Hepatocyte (in vitro differentiated cells): ENCODE results near the gene NANOS2. TPM values are rescaled to one million over a fixed set of nuclear protein-coding genes. Genes with fewer than 3 reads are reported as not detected.

Experiments used
- DNase-seq: peaks from one replicate; pipeline ENCODE4 v3.0.0-alpha.2; 2016; ENCODE audit warnings: low spot score
- H2AFZ ChIP-seq: fragments of 200-600 bp; sonication (generic); 2 replicates; pipeline ENCODE4 v1.6.0; 2016; ENCODE audit warnings: antibody characterized with exemption, mild to moderate bottlenecking
- H3K27ac ChIP-seq: fragments of 200-600 bp; sonication (generic); 2 replicates; pipeline ENCODE4 v1.5.1; 2016; ENCODE audit warnings: mild to moderate bottlenecking
- H3K27me3 ChIP-seq: fragments of 200-600 bp; sonication (generic); 2 replicates; pipeline ENCODE4 v1.6.1; 2016
- H3K36me3 ChIP-seq: fragments of 200-600 bp; sonication (generic); replicated peaks from 2 replicates; pipeline ENCODE4 v1.5.1; 2016; ENCODE audit warnings: low read depth; ENCODE audit not compliant: insufficient read depth
- H3K4me1 ChIP-seq: fragments of 200-600 bp; sonication (generic); 2 replicates; pipeline ENCODE4 v1.5.1; 2016; ENCODE audit warnings: mild to moderate bottlenecking, moderate library complexity; ENCODE audit not compliant: insufficient read depth
- H3K4me2 ChIP-seq: fragments of 200-600 bp; sonication (generic); 2 replicates; pipeline ENCODE4 v1.6.0; 2016
- H3K4me3 ChIP-seq: fragments of 200-600 bp; sonication (generic); 2 replicates; pipeline ENCODE4 v1.5.1; 2016; ENCODE audit warnings: mild to moderate bottlenecking
- H3K79me2 ChIP-seq: fragments of 200-600 bp; sonication (generic); 2 replicates; pipeline ENCODE4 v1.6.0; 2017; ENCODE audit warnings: mild to moderate bottlenecking
- H3K9me2 ChIP-seq: fragments of 200-600 bp; sonication (generic); replicated peaks from 2 replicates; pipeline ENCODE4 v1.6.0; 2017; ENCODE audit warnings: mild to moderate bottlenecking; ENCODE audit not compliant: insufficient read depth
- H3K9me3 ChIP-seq: fragments of 200-600 bp; sonication (generic); 2 replicates; pipeline ENCODE4 v1.5.1; 2016; ENCODE audit warnings: low read depth, mild to moderate bottlenecking
- H4K20me1 ChIP-seq: fragments of 200-600 bp; sonication (generic); 2 replicates; pipeline ENCODE4 v1.6.0; 2016; ENCODE audit warnings: mild to moderate bottlenecking; ENCODE audit not compliant: insufficient read depth, poor library complexity, severe bottlenecking
- EZH2 ChIP-seq: fragments of 200-600 bp; sonication (generic); IDR thresholded peaks from 2 replicates; pipeline ENCODE4 v1.6.1; 2016; ENCODE audit warnings: antibody characterized with exemption, mild to moderate bottlenecking, borderline replicate concordance
- EZH2phosphoT487 ChIP-seq: fragments of 200-600 bp; sonication (generic); IDR thresholded peaks from one replicate; pipeline ENCODE4 v1.6.1; 2018; ENCODE audit warnings: antibody characterized with exemption, mild to moderate bottlenecking, low read depth, moderate library complexity; ENCODE audit not compliant: unreplicated experiment, severe bottlenecking
- WGBS: methylation state at CpG from one replicate; pipeline ENCODE4 v1.1.6; 2016; ENCODE audit warnings: low lambda C conversion rate; ENCODE audit errors: missing lambda C conversion rate; 5-methylcytosine and 5-hydroxymethylcytosine counted together
- polyA plus RNA-seq: library from polyadenylated mRNA; unstranded; fragments of >200 nt; fragmentation: Nextera tagmentation; extraction: Ambion mirVana; gene quantifications from 2 replicates; pipeline ENCODE4 v1.2.1, GENCODE V29; 2016
- total RNA-seq: library from RNA; depleted of rRNA; stranded (reverse); fragments of >200 nt; gene quantifications from 2 replicates; pipeline ENCODE4 v1.2.3, GENCODE V29; 2014
- TF ChIP-seq, protein P1 (sequence below): fragments of 200-600 bp; sonication (generic); IDR thresholded peaks from 2 replicates; pipeline ENCODE4 v1.5.1; 2016; ENCODE audit warnings: antibody characterized with exemption, mild to moderate bottlenecking; ENCODE audit not compliant: poor library complexity

Gene NANOS2
- total and polyA plus RNA-seq, 2 experiments from 2014 or later = not detected

DNA sequence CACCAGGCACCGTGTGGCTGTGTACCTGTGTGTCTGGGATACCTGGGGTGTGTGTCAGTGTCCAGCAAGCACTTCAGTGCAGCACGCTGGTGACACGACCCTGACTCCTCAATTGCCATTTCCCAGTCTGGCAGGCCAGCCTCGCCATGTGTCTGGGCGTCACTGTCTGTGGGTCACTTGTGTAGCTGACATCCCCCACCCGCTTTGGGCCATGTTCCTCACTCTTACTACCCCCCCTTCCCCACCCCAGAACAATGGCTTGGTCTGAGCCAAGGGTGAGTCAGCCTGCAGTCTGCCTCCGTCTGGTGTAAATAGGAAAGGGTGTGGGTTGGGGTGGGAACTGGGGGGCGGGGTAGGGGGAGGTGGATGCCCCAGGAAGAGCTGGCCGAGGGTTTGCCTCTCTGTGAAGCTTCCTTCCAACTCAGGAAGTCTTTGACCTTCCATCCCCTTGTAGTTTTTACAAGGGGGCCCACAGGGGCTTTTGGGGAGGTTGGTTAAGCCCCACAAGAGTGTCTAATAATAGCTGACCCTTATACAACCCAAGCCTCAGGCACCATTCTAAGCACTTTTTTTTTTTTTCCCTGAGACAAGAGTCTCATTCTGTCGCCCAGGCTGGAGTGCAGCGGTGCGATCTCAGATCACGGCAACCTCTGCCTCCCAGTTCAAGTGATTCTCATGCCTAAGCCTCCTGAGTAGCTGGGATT, 41.5 kb upstream of the NANOS2 start:
- Histone ChIP-seq H3K9me3 (no peaks in the 10 kb centered on the region), H3K27ac (no peak overlapping the region), H3K4me2 (no peak overlapping the region), H3K27me3 (peaks cover 28% of the 10 kb centered on the region), H2AFZ (no peak overlapping the region), H3K79me2 (no peaks in the 10 kb centered on the region), H4K20me1 (no peaks in the 10 kb centered on the region), H3K9me2 (no peaks in the 10 kb centered on the region), H3K4me3 (no peak overlapping the region), H3K36me3 (no peaks in the 10 kb centered on the region), H3K4me1 (peaks cover 6% of the 10 kb centered on the region)
- TF ChIP-seq EZH2 = no peak
- TF ChIP-seq, protein P1, sequence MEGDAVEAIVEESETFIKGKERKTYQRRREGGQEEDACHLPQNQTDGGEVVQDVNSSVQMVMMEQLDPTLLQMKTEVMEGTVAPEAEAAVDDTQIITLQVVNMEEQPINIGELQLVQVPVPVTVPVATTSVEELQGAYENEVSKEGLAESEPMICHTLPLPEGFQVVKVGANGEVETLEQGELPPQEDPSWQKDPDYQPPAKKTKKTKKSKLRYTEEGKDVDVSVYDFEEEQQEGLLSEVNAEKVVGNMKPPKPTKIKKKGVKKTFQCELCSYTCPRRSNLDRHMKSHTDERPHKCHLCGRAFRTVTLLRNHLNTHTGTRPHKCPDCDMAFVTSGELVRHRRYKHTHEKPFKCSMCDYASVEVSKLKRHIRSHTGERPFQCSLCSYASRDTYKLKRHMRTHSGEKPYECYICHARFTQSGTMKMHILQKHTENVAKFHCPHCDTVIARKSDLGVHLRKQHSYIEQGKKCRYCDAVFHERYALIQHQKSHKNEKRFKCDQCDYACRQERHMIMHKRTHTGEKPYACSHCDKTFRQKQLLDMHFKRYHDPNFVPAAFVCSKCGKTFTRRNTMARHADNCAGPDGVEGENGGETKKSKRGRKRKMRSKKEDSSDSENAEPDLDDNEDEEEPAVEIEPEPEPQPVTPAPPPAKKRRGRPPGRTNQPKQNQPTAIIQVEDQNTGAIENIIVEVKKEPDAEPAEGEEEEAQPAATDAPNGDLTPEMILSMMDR = no peak
- no peak for TF ChIP-seq EZH2phosphoT487
- no peak for DNase-seq
- WGBS = 58% methylated on average over 13 of the region's 13 CpGs

- peaks cover 6% of the 10 kb centered on the region for H3K4me1 ChIP-seq
- no peaks in the 10 kb centered on the region for H3K9me2 ChIP-seq
- H3K27ac ChIP-seq = no peak overlapping the region
- H2AFZ ChIP-seq = no peak overlapping the region
- TF ChIP-seq EZH2phosphoT487 = no peak
- no peak for TF ChIP-seq EZH2
- TF ChIP-seq, protein P1 = no peak
- H4K20me1 ChIP-seq = no peaks in the 10 kb centered on the region
- no peak overlapping the region for H3K4me3 ChIP-seq
- no peaks in the 10 kb centered on the region for H3K79me2 ChIP-seq
- DNase-seq = no peak
- WGBS = 73% methylated on average over 9 of the region's 9 CpGs
- H3K9me3 ChIP-seq = no peaks in the 10 kb centered on the region
- no peaks in the 10 kb centered on the region for H3K36me3 ChIP-seq
- H3K4me2 ChIP-seq = no peak overlapping the region
- H3K27me3 ChIP-seq = peaks cover 10% of the 10 kb centered on the region
Observed at GRCh38 chr19:45954156-45954555, 39.6 kb upstream of the NANOS2 start.

DNA sequence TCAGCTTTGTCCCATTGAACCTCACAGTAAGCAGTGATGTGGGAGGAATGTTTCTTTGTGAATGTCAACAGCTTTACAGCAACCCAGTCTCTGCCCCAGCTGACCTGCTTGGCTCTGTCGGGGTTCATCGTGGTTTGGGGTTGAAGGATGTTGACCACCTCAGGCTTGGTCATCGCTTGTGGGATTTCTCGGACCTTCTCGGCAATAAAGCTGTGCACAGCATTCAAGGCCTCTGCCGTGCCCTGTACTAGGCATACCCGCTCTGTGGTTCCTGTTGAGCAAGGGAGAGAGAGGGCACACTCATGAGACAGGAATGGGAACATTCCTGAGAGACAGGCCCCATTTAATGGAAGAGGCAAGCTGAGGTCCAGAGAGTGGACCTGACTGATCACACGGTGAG, 39.1 kb upstream of the NANOS2 start:
- H3K4me2 ChIP-seq = peak overlapping the region; percentile 87
- no peaks in the 10 kb centered on the region for H3K9me2 ChIP-seq
- no peak overlapping the region for H2AFZ ChIP-seq

More for the DNA sequence above, 39.1 kb upstream of the NANOS2 start:
- Histone ChIP-seq H3K9me3 (no peaks in the 10 kb centered on the region), H3K27me3 (peaks cover 5% of the 10 kb centered on the region), H3K4me1 (peaks cover 6% of the 10 kb centered on the region), H3K4me3 (no peak overlapping the region), H3K79me2 (no peaks in the 10 kb centered on the region), H3K36me3 (no peaks in the 10 kb centered on the region), H3K27ac (no peak overlapping the region), H4K20me1 (no peaks in the 10 kb centered on the region)
- DNase-seq = no peak
- TF ChIP-seq, protein P1 = no peak
- no peak for TF ChIP-seq EZH2
- no peak for TF ChIP-seq EZH2phosphoT487
- 95% methylated on average over 8 of the region's 8 CpGs for WGBS
